Fibroblast of mammary gland (primary cell): ENCODE measurements around the gene OBSCN.

Experiments used
- DNase-seq: peaks from one replicate; pipeline ENCODE4 v3.0.0-alpha.2; 2010; ENCODE audit warnings: low read depth
- H3K4me3 ChIP-seq: 2 replicates; pipeline ENCODE4 v1.5.1; 2011; ENCODE audit warnings: low read depth, mild to moderate bottlenecking, low read length, moderate library complexity; ENCODE audit not compliant: control insufficient read depth
- TF ChIP-seq, protein P1 (sequence below): conservative IDR thresholded peaks from 2 replicates; pipeline ENCODE4 v1.5.1; 2011; ENCODE audit warnings: low read depth, low read length, inconsistent platforms; ENCODE audit not compliant: control insufficient read depth, insufficient read depth

Gene OBSCN

DNA sequence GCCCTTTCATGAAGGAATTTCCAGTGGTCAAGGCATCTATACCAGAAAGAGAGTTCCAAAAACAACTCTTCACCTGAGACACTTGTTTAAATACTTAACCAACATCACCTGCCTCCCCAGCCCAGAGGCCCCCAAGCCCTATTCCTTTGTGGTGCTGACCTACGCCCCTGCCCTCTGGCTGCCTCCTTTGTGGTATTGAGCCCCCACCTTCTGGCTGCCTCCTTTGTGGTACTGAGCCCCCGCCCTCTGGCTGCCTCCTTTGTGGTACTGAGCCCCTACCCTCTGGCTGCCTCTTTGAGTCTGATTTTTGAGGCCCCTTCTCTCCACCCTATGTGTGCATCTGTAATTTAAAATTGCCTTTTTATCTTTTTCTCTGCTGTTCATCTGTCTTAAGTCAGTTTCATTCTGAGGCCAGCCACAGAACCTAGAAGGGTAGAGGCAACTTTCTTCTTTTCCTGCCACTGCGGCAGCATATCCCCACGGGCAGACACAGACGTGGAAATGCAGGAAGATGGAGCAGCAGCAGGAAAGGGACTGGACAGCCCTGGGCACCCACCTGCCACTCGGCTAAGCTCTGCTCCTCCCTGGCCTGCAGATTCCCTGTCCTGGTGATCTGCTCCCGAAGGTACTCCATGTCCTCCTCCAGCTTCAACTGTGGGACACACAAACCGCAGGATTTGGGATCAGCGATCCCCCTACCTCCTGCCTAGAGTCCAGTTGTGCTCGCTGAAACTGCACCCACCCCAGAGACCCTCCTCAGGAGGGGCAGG is 205.6 kb downstream of the OBSCN start:
- DNase-seq: no peak
- TF ChIP-seq, protein P1, sequence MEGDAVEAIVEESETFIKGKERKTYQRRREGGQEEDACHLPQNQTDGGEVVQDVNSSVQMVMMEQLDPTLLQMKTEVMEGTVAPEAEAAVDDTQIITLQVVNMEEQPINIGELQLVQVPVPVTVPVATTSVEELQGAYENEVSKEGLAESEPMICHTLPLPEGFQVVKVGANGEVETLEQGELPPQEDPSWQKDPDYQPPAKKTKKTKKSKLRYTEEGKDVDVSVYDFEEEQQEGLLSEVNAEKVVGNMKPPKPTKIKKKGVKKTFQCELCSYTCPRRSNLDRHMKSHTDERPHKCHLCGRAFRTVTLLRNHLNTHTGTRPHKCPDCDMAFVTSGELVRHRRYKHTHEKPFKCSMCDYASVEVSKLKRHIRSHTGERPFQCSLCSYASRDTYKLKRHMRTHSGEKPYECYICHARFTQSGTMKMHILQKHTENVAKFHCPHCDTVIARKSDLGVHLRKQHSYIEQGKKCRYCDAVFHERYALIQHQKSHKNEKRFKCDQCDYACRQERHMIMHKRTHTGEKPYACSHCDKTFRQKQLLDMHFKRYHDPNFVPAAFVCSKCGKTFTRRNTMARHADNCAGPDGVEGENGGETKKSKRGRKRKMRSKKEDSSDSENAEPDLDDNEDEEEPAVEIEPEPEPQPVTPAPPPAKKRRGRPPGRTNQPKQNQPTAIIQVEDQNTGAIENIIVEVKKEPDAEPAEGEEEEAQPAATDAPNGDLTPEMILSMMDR: no peak
- H3K4me3 ChIP-seq: no peak overlapping the region

GRCh38 chr1:228414511-228415211 is 206.8 kb downstream of the OBSCN start:
- H3K4me3 ChIP-seq: no peak overlapping the region
- DNase-seq: no peak
- TF ChIP-seq, protein P1: no peak

- no peak for DNase-seq
- TF ChIP-seq, protein P1: no peak
- no peak overlapping the region for H3K4me3 ChIP-seq
These were observed 207.4 kb downstream of the OBSCN start for GRCh38 chr1:228415221-228415620.

- TF ChIP-seq, protein P1: no peak
- no peak for DNase-seq
- peak overlapping the region; percentile 22 for H3K4me3 ChIP-seq
These were observed 208.0 kb downstream of the OBSCN start for GRCh38 chr1:228415853-228416216.

DNA sequence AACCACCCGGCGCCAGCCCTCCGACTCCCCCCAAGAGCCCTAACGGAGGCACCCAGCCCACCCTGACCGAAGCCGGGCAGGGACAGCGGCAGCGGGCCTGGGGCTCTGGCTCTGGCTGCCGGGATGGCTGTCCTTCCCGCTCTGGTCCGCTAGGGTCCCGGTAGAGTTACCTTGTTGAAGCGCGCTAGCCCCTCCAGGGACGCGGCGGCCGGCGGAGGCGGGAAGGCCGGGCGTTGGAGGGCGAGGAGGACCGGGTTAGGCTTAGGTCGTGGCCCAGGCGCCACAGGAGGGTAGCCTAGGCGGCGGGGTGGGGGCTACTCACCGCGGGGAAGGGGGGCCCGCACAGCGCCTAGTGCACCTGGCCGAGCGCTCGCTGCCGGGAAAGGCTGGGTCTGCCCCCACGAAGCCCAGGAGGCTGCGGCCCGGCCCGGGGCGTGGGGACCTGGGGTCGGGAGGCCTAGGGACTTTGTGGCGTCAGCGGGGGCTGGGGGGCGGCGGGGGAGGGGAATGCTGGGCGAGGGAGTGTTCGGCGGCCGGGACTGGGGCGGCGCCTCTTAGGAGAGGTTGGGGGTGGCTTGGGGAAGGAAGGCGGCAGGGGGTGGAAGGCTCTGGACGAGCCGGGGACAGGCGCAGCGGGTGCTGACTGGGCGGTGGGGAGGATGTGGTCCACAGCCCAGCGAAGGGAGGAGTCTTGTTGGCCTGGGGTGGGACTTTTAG is 208.5 kb downstream of the OBSCN start, which contains the start of gene TRIM17:
TRIM17 (minus strand) TSS at position 645 of the 717 bp plus-strand sequence. CDS start 1,789 bp downstream, outside the sequence.
- DNase-seq: no peak
- H3K4me3 ChIP-seq: peak within 1 kb of the TSS; percentile 22
- TF ChIP-seq, protein P1: no peak

GRCh38 chr1:228417061-228417460 is 209.2 kb downstream of the OBSCN start:
- TF ChIP-seq, protein P1: no peak
- H3K4me3 ChIP-seq: no peak overlapping the region
- no peak for DNase-seq
